ENCODE results near the gene FAM241B.

The FAM241B gene

GRCh38 chr10:69663369-69663947 is 33.4 kb downstream of the FAM241B start:
- no peak overlapping the region for H3K4me3 Mint-ChIP-seq
- no peaks in the 10 kb centered on the region for H3K4me1 Mint-ChIP-seq
- no peaks in the 10 kb centered on the region for H3K36me3 Mint-ChIP-seq
- H3K27me3 Mint-ChIP-seq, result peaks cover 61% of the 10 kb centered on the region
- no peak for ATAC-seq
- H3K9me3 Mint-ChIP-seq, result no peaks in the 10 kb centered on the region
- no peak overlapping the region for H3K27ac Mint-ChIP-seq

GRCh38 chr10:69665474-69666320 is 35.6 kb downstream of the FAM241B start:
- Mint-ChIP-seq H3K27ac (no peak overlapping the region), H3K36me3 (no peaks in the 10 kb centered on the region), H3K4me3 (no peak overlapping the region), H3K9me3 (no peaks in the 10 kb centered on the region), H3K4me1 (no peaks in the 10 kb centered on the region), H3K27me3 (peaks cover 74% of the 10 kb centered on the region)
- no peak for ATAC-seq

GRCh38 chr10:69666756-69667155 is 36.7 kb downstream of the FAM241B start:
- Mint-ChIP-seq H3K36me3 (no peaks in the 10 kb centered on the region), H3K27me3 (peaks cover 64% of the 10 kb centered on the region), H3K9me3 (peaks cover 3% of the 10 kb centered on the region), H3K27ac (no peak overlapping the region), H3K4me1 (no peaks in the 10 kb centered on the region), H3K4me3 (no peak overlapping the region)
- no peak for ATAC-seq

- ATAC-seq, result no peak
Measured at GRCh38 chr10:69668721-69669120, 38.7 kb downstream of the FAM241B start.

GRCh38 chr10:69669409-69669808 is 39.4 kb downstream of the FAM241B start:
- Mint-ChIP-seq H3K27ac (no peak overlapping the region), H3K9me3 (peaks cover 3% of the 10 kb centered on the region), H3K36me3 (no peaks in the 10 kb centered on the region), H3K4me1 (no peaks in the 10 kb centered on the region), H3K27me3 (peaks cover 50% of the 10 kb centered on the region), H3K4me3 (no peak overlapping the region)
- no peak for ATAC-seq

More at GRCh38 chr10:69668721-69669120, 38.7 kb downstream of the FAM241B start:
- peaks cover 50% of the 10 kb centered on the region for H3K27me3 Mint-ChIP-seq
- peaks cover 3% of the 10 kb centered on the region for H3K9me3 Mint-ChIP-seq
- H3K36me3 Mint-ChIP-seq, result no peaks in the 10 kb centered on the region
- H3K4me1 Mint-ChIP-seq, result no peaks in the 10 kb centered on the region
- H3K4me3 Mint-ChIP-seq, result no peak overlapping the region
- H3K27ac Mint-ChIP-seq, result no peak overlapping the region

GRCh38 chr10:69673521-69673920 is 43.5 kb downstream of the FAM241B start:
- Mint-ChIP-seq H3K27me3 (peaks cover 31% of the 10 kb centered on the region), H3K9me3 (peaks cover 3% of the 10 kb centered on the region), H3K36me3 (no peaks in the 10 kb centered on the region), H3K4me1 (no peaks in the 10 kb centered on the region), H3K27ac (no peak overlapping the region), H3K4me3 (no peak overlapping the region)
- no peak for ATAC-seq

- no peak overlapping the region for H3K4me3 Mint-ChIP-seq
- no peaks in the 10 kb centered on the region for H3K36me3 Mint-ChIP-seq
- ATAC-seq, result no peak
- H3K9me3 Mint-ChIP-seq, result peaks cover 3% of the 10 kb centered on the region
- peaks cover 27% of the 10 kb centered on the region for H3K27me3 Mint-ChIP-seq
- no peaks in the 10 kb centered on the region for H3K4me1 Mint-ChIP-seq
- H3K27ac Mint-ChIP-seq, result no peak overlapping the region
Measured at GRCh38 chr10:69674786-69675185, 44.7 kb downstream of the FAM241B start.

GRCh38 chr10:69676301-69676700 is 46.3 kb downstream of the FAM241B start:
- Mint-ChIP-seq H3K4me3 (no peak overlapping the region), H3K4me1 (no peaks in the 10 kb centered on the region), H3K9me3 (no peaks in the 10 kb centered on the region), H3K36me3 (no peaks in the 10 kb centered on the region), H3K27me3 (peaks cover 30% of the 10 kb centered on the region), H3K27ac (no peak overlapping the region)
- ATAC-seq, result no peak

- no peak for ATAC-seq
- Mint-ChIP-seq H3K4me1 (no peaks in the 10 kb centered on the region), H3K4me3 (no peak overlapping the region), H3K27me3 (peaks cover 41% of the 10 kb centered on the region), H3K36me3 (no peaks in the 10 kb centered on the region), H3K9me3 (no peaks in the 10 kb centered on the region), H3K27ac (no peak overlapping the region)
Measured at GRCh38 chr10:69677985-69678654, 48.1 kb downstream of the FAM241B start.

GRCh38 chr10:69679736-69680135 is 49.7 kb downstream of the FAM241B start:
- no peaks in the 10 kb centered on the region for H3K9me3 Mint-ChIP-seq
- no peaks in the 10 kb centered on the region for H3K4me1 Mint-ChIP-seq
- no peak for ATAC-seq
- no peak overlapping the region for H3K4me3 Mint-ChIP-seq
- no peak overlapping the region for H3K27ac Mint-ChIP-seq
- no peaks in the 10 kb centered on the region for H3K36me3 Mint-ChIP-seq
- peaks cover 41% of the 10 kb centered on the region for H3K27me3 Mint-ChIP-seq

GRCh38 chr10:69680610-69681009 is 50.6 kb downstream of the FAM241B start:
- H3K27me3 Mint-ChIP-seq, result peaks cover 41% of the 10 kb centered on the region
- no peaks in the 10 kb centered on the region for H3K9me3 Mint-ChIP-seq
- ATAC-seq, result no peak
- no peaks in the 10 kb centered on the region for H3K4me1 Mint-ChIP-seq
- H3K27ac Mint-ChIP-seq, result no peak overlapping the region
- H3K36me3 Mint-ChIP-seq, result no peaks in the 10 kb centered on the region
- no peak overlapping the region for H3K4me3 Mint-ChIP-seq

- H3K36me3 Mint-ChIP-seq, result no peaks in the 10 kb centered on the region
- ATAC-seq, result no peak
- no peaks in the 10 kb centered on the region for H3K4me1 Mint-ChIP-seq
- no peak overlapping the region for H3K27ac Mint-ChIP-seq
- H3K9me3 Mint-ChIP-seq, result no peaks in the 10 kb centered on the region
- no peak overlapping the region for H3K4me3 Mint-ChIP-seq
- peaks cover 48% of the 10 kb centered on the region for H3K27me3 Mint-ChIP-seq
Measured at GRCh38 chr10:69681436-69681835, 51.4 kb downstream of the FAM241B start.

GRCh38 chr10:69682955-69683474 is 53.0 kb downstream of the FAM241B start:
- no peaks in the 10 kb centered on the region for H3K36me3 Mint-ChIP-seq
- no peak overlapping the region for H3K4me3 Mint-ChIP-seq
- peaks cover 52% of the 10 kb centered on the region for H3K27me3 Mint-ChIP-seq
- no peaks in the 10 kb centered on the region for H3K9me3 Mint-ChIP-seq
- no peaks in the 10 kb centered on the region for H3K4me1 Mint-ChIP-seq
- ATAC-seq, result no peak
- H3K27ac Mint-ChIP-seq, result no peak overlapping the region
